H1 (cell line): ENCODE measurements around the gene GEMIN2. TPM values are rescaled to one million over a fixed set of nuclear protein-coding genes. Genes with fewer than 3 reads are reported as not detected.

Experiments
- CTCF ChIA-PET: fragments of 300-600 bp; sonication (Branson Sonifier 250); formaldehyde crosslinking; loops from one replicate; lab custom pipeline; 2021; ENCODE audit not compliant: partially characterized antibody; lab: Charles Lee
- POLR2A ChIA-PET: fragments of 300-600 bp; sonication (Branson Sonifier 250); formaldehyde crosslinking; loops from one replicate; lab custom pipeline; 2021; ENCODE audit warnings: inconsistent platforms; ENCODE audit not compliant: partially characterized antibody; lab: Charles Lee
- DNase-seq, 2 experiments: peaks; one replicate each; pipeline versions ENCODE4 v3.0.0 to v3.0.0-alpha.2; 2010 to 2022; ENCODE audit warnings: low spot score in 2 of 2, low read depth in 1 of 2, mixed read lengths in 1 of 2
- FAIRE-seq: peaks from 2 replicates; lab custom pipeline; 2011; peaks lifted over from hg19 to GRCh38; lab: Jason Lieb, UNC
- H2AFZ ChIP-seq: 2 replicates; pipeline ENCODE4 v1.8.1; 2012; ENCODE audit warnings: low read length, inconsistent platforms
- H2AK5ac ChIP-seq: 2 replicates; pipeline ENCODE4 v1.6.1; 2013; ENCODE audit warnings: low read depth, low read length
- H2BK120ac ChIP-seq: replicated peaks from 2 replicates; pipeline ENCODE3; 2013; ENCODE audit warnings: low read depth, low read length, inconsistent platforms
- H2BK12ac ChIP-seq: 2 replicates; pipeline ENCODE4 v1.6.1; 2013; ENCODE audit warnings: low read depth, low read length
- H2BK15ac ChIP-seq: 2 replicates; pipeline ENCODE4 v1.6.1; 2013; ENCODE audit warnings: low read length
- H2BK20ac ChIP-seq: 2 replicates; pipeline ENCODE4 v1.6.1; 2013; ENCODE audit warnings: low read length
- H2BK5ac ChIP-seq: 2 replicates; pipeline ENCODE4 v1.6.1; 2013; ENCODE audit warnings: low read depth, low read length
- H3K14ac ChIP-seq: 2 replicates; pipeline ENCODE4 v1.6.1; 2013; ENCODE audit warnings: inconsistent platforms; ENCODE audit not compliant: insufficient read length
- H3K18ac ChIP-seq: 2 replicates; pipeline ENCODE4 v1.6.1; 2013; ENCODE audit warnings: low read length; ENCODE audit errors: extremely low read depth
- H3K23ac ChIP-seq: 2 replicates; pipeline ENCODE4 v1.6.1; 2013; ENCODE audit warnings: inconsistent platforms; ENCODE audit not compliant: insufficient read length
- H3K23me2 ChIP-seq: 2 replicates; pipeline ENCODE4 v1.6.1; 2013; ENCODE audit warnings: low read depth, low read length
- H3K27ac ChIP-seq: 2 replicates; pipeline ENCODE4 v1.6.1; 2011; ENCODE audit warnings: low read depth, low read length, inconsistent platforms
- H3K27me3 ChIP-seq, 4 experiments: replicated peaks in 1 of 4; 1 replicate in 1 of 4; 2 replicates in 3 of 4; pipeline versions ENCODE4 v1.6.1 to v1.8.1; 2011 to 2013; ENCODE audit warnings: low read length in 3 of 4, mild to moderate bottlenecking in 3 of 4, inconsistent platforms in 2 of 4, mixed read lengths in 2 of 4, moderate library complexity in 1 of 4; ENCODE audit not compliant: control insufficient read depth in 3 of 4, insufficient read depth in 3 of 4; ENCODE audit errors: extremely low read depth in 1 of 4
- H3K36me3 ChIP-seq, 4 experiments: 2 replicates each; pipeline versions ENCODE4 v1.6.1 to v1.8.1; 2011 to 2013; ENCODE audit warnings: mild to moderate bottlenecking in 4 of 4, low read length in 3 of 4, moderate library complexity in 2 of 4, control low read depth in 1 of 4, inconsistent platforms in 1 of 4; ENCODE audit not compliant: insufficient read depth in 4 of 4, control insufficient read depth in 2 of 4
- H3K4ac ChIP-seq: replicated peaks from 2 replicates; pipeline ENCODE3; 2013; ENCODE audit warnings: low read length, low read depth, mixed read lengths, inconsistent platforms; ENCODE audit not compliant: insufficient read length
- H3K4me1 ChIP-seq, 4 experiments: replicated peaks in 1 of 4; 1 replicate in 1 of 4; 2 replicates in 3 of 4; pipeline versions ENCODE4 v1.6.1 to v1.8.1; 2011 to 2013; ENCODE audit warnings: low read length in 3 of 4, inconsistent platforms in 2 of 4, mixed read lengths in 1 of 4; ENCODE audit not compliant: insufficient read depth in 4 of 4, control insufficient read depth in 3 of 4
- H3K4me2 ChIP-seq, 2 experiments: 2 replicates each; pipeline versions ENCODE4 v1.6.1 to v1.8.1; 2011 to 2013; ENCODE audit warnings: low read depth in 2 of 2, low read length in 2 of 2, control low read depth in 1 of 2, inconsistent platforms in 1 of 2, mild to moderate bottlenecking in 1 of 2; ENCODE audit not compliant: insufficient read depth in 1 of 2
- H3K4me3 ChIP-seq, 4 experiments: fragments of 200-600, 300-600 bp in 1 of 4; sonication (generic), shearing (Covaris generic), sonication (Bioruptor Twin) in 1 of 4; 2 replicates each; pipeline versions ENCODE4 v1.5.1 to v1.8.1; 2011 to 2016; ENCODE audit warnings: low read length in 4 of 4, low read depth in 3 of 4, control low read depth in 2 of 4, inconsistent platforms in 2 of 4, mild to moderate bottlenecking in 2 of 4, mixed read lengths in 1 of 4, moderate library complexity in 1 of 4; ENCODE audit not compliant: insufficient read depth in 2 of 4; ENCODE audit errors: extremely low read depth in 1 of 4
- H3K56ac ChIP-seq: replicated peaks from 2 replicates; pipeline ENCODE3; 2013; ENCODE audit warnings: low read depth, mild to moderate bottlenecking, mixed read lengths, low read length, inconsistent platforms; ENCODE audit not compliant: insufficient read length
- H3K79me1 ChIP-seq: 2 replicates; pipeline ENCODE4 v1.6.1; 2013; ENCODE audit warnings: low read depth, low read length, control low read depth
- H3K79me2 ChIP-seq, 2 experiments: 2 replicates each; pipeline versions ENCODE4 v1.6.1 to v1.8.1; 2012 to 2013; ENCODE audit warnings: low read length in 2 of 2, mild to moderate bottlenecking in 2 of 2, inconsistent platforms in 1 of 2; ENCODE audit not compliant: insufficient read depth in 2 of 2, control insufficient read depth in 1 of 2
- H3K9ac ChIP-seq, 4 experiments: replicated peaks in 1 of 4; 1 replicate in 1 of 4; 2 replicates in 3 of 4; pipeline versions ENCODE4 v1.6.1 to v1.8.1; 2011 to 2013; ENCODE audit warnings: low read depth in 3 of 4, low read length in 3 of 4, control low read depth in 2 of 4, mild to moderate bottlenecking in 2 of 4, moderate library complexity in 2 of 4, inconsistent platforms in 1 of 4; ENCODE audit errors: extremely low read depth in 1 of 4
- H3K9me3 ChIP-seq, 2 experiments: 2 replicates each; pipeline versions ENCODE4 v1.6.1 to v1.8.1; 2012 to 2013; ENCODE audit warnings: mild to moderate bottlenecking in 2 of 2, moderate library complexity in 2 of 2, control low read depth in 1 of 2, inconsistent platforms in 1 of 2, low read depth in 1 of 2, low read length in 1 of 2, mixed read lengths in 1 of 2; ENCODE audit not compliant: insufficient read depth in 2 of 2
- H4K20me1 ChIP-seq, 2 experiments: replicated peaks in 1 of 2; 2 replicates each; pipeline versions ENCODE3 to v1.8.1; 2011 to 2013; ENCODE audit warnings: inconsistent platforms in 2 of 2, low read length in 2 of 2, mild to moderate bottlenecking in 1 of 2; ENCODE audit not compliant: insufficient read depth in 2 of 2, control insufficient read depth in 1 of 2
- H4K5ac ChIP-seq: 2 replicates; pipeline ENCODE4 v1.6.1; 2013; ENCODE audit warnings: low read length, low read depth, mixed read lengths, inconsistent platforms; ENCODE audit not compliant: insufficient read length
- H4K8ac ChIP-seq: 2 replicates; pipeline ENCODE4 v1.8.0; 2013; ENCODE audit warnings: mild to moderate bottlenecking, moderate library complexity, low read length, inconsistent platforms; ENCODE audit not compliant: insufficient read depth; ENCODE audit errors: extremely low read depth
- H4K91ac ChIP-seq: replicated peaks from 2 replicates; pipeline ENCODE3; 2013; ENCODE audit warnings: low read length, mixed read lengths, inconsistent platforms; ENCODE audit not compliant: insufficient read length
- CEBPB ChIP-seq: IDR thresholded peaks from 2 replicates; pipeline ENCODE4 v1.6.1; 2012; ENCODE audit warnings: low read depth, low read length
- CREB1 ChIP-seq: IDR thresholded peaks from 2 replicates; pipeline ENCODE4 v1.6.1; 2012; ENCODE audit warnings: inconsistent platforms
- E2F6 ChIP-seq: IDR thresholded peaks from 2 replicates; pipeline ENCODE4 v1.6.1; 2012; ENCODE audit warnings: inconsistent platforms
- JUN ChIP-seq: IDR thresholded peaks from 2 replicates; pipeline ENCODE4 v1.6.1; 2011; ENCODE audit warnings: low read depth, mild to moderate bottlenecking, improper control_type of control experiment, low read length
- USF2 ChIP-seq: IDR thresholded peaks from 2 replicates; pipeline ENCODE4 v1.6.1; 2011; ENCODE audit warnings: low read length, improper control_type of control experiment
- WGBS, 2 experiments: shearing (Covaris generic) in 1 of 2; methylation state at CpG; one replicate each; pipeline versions ENCODE4 v1.1.6 to v1.1.7; 2013 to 2015; ENCODE audit warnings: low lambda C conversion rate in 2 of 2, mixed read lengths in 2 of 2, inconsistent platforms in 1 of 2, low coverage in 1 of 2, missing lambda C conversion rate in 1 of 2; ENCODE audit not compliant: insufficient replicate concordance in 2 of 2, insufficient coverage in 1 of 2, insufficient read length in 1 of 2; ENCODE audit errors: extremely low coverage in 1 of 2, missing lambda C conversion rate in 1 of 2; 5-methylcytosine and 5-hydroxymethylcytosine counted together
- polyA plus RNA-seq, 7 experiments: library from polyadenylated mRNA; depleted of rRNA in 3 of 7; stranded (reverse) in 5 of 7; unstranded in 2 of 7; fragments of >200 nt in 5 of 7; fragments of 200-250 nt in 2 of 7; gene quantifications; 1 replicate in 5 of 7; 2 replicates in 1 of 7; 4 replicates in 1 of 7; pipeline versions ENCODE4 v1.2.1 to v1.2.3, GENCODE V29; 2011 to 2013; ENCODE audit warnings: missing spikeins in 2 of 7, mixed read lengths in 2 of 7
- total RNA-seq: library from RNA; stranded (reverse); fragmentation: NEBNext Ultra II Directional; extraction: Animal tissue kit (Norgen Biotek cat#: 25700); gene quantifications from 2 replicates; pipeline ENCODE4 v1.2.1, GENCODE V29; 2021

GEMIN2 gene
- total and polyA plus RNA-seq, 2 of the 8 experiments (the other 6 are each of a cell fraction or from before 2014, with no cell fraction given): 29.1 to 30.8 TPM

- H3K79me1 ChIP-seq: no peaks in the 10 kb centered on the region; the same call in none of the 2 replicates
- H2BK5ac ChIP-seq: no peak overlapping the region
- H2BK12ac ChIP-seq: no peak overlapping the region
- H3K4me3 ChIP-seq: no peak overlapping the region
- no peak overlapping the region for H3K4me2 ChIP-seq
- no peak overlapping the region; the same call in 1 of the 2 replicates for H4K8ac ChIP-seq
- FAIRE-seq (no peak), DNase-seq (no peak)
- no peak overlapping the region for H3K56ac ChIP-seq
- no peak overlapping the region for H2BK20ac ChIP-seq
- H3K27me3 ChIP-seq: no peaks in the 10 kb centered on the region
- peaks cover 40 to 83% (median 67%) of the 10 kb centered on the region in 4 experiments for H3K36me3 ChIP-seq
- H3K27ac ChIP-seq: no peak overlapping the region
- peaks cover 8 to 52% of the 10 kb centered on the region in 2 experiments for H3K79me2 ChIP-seq
- ChIA-PET CTCF (interaction anchor here (0.6 to 0.9 kb wide), 2 partner anchors 25 to 39 kb away, joined by 3 read pairs; no protein-coding TSS in a partner anchor), POLR2A (interaction anchor here (0.6 to 13.8 kb wide), 12 partner anchors 6 to 204 kb away, joined by 3 to 219 read pairs (median 6); partner anchors contain the start of genes PNN, SEC23A and TRAPPC6B)
- peaks cover 2% of the 10 kb centered on the region; the same call in 1 of the 2 replicates for H3K23me2 ChIP-seq
- no peak overlapping the region for H4K91ac ChIP-seq
- H2AFZ ChIP-seq: no peak overlapping the region
- no peak overlapping the region for H2BK15ac ChIP-seq
- H2AK5ac ChIP-seq: no peak overlapping the region
- 98% methylated on average over 6 of the region's 6 CpGs; no CpG with 5 or more reads in 1 of the 2 experiments for WGBS, 2 experiments
- H3K4me1 ChIP-seq: no peaks in the 10 kb centered on the region; a peak in 1 of 7 replicates
- no peak overlapping the region for H3K18ac ChIP-seq
- no peak overlapping the region for H3K14ac ChIP-seq
- H4K5ac ChIP-seq: no peak overlapping the region
- no peak overlapping the region for H2BK120ac ChIP-seq
- no peaks in the 10 kb centered on the region for H3K9me3 ChIP-seq
- H4K20me1 ChIP-seq: peaks cover 7 to 8% of the 10 kb centered on the region in 2 experiments
- H3K4ac ChIP-seq: no peak overlapping the region
- H3K23ac ChIP-seq: no peak overlapping the region
- TF ChIP-seq JUN: no peak
- TF ChIP-seq USF2: no peak
- no peak for TF ChIP-seq E2F6
- no peak for TF ChIP-seq CREB1
- TF ChIP-seq CEBPB: no peak
- TF ChIP-seq, all 59 proteins: peak for 0
- H3K9ac ChIP-seq: no peak overlapping the region
Observed at GRCh38 chr14:39179042-39179441, 64.9 kb downstream of the GEMIN2 start.
